ENCODE results near the gene SLC15A3.
"Not testable (repeated sequence)": the region's sequence is repeated elsewhere in the genome, so short reads cannot be mapped to it uniquely, and the experiment has no call there.

The SLC15A3 gene

DNA sequence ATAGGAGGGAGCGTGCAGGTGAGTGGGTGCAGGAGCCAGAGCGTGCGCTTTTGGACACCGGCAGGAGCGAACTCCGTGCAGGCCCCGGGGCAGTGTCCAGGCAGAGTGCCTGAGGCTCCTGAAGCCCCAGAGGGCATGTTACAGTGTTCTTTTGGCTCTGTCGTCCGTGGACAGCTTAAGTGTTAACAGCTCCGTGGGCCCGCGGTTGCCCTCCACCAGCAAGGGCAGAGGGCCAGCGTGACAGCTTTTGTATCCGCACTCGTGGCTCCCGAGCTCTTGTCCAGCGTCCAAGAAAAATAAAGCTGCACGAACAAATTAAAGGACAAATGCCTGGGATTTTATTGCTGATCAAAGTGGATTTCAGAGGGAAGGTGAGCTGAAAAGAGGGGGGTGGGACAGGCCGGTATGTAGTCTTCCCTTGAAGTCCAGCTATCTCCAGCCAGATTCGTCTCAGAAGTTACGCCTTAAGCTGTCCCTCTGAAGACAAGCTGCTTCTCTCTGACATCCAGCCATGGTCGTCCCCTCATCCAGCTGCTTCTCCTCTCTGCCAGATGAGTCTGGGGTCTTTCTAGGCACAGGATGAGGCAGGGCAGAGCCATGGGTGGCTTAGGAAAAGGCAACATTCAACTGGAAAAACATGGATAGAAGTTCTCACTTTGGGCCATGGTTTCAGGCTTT is 39.0 kb downstream of the SLC15A3 start:
- FAIRE-seq: no peak

DNA sequence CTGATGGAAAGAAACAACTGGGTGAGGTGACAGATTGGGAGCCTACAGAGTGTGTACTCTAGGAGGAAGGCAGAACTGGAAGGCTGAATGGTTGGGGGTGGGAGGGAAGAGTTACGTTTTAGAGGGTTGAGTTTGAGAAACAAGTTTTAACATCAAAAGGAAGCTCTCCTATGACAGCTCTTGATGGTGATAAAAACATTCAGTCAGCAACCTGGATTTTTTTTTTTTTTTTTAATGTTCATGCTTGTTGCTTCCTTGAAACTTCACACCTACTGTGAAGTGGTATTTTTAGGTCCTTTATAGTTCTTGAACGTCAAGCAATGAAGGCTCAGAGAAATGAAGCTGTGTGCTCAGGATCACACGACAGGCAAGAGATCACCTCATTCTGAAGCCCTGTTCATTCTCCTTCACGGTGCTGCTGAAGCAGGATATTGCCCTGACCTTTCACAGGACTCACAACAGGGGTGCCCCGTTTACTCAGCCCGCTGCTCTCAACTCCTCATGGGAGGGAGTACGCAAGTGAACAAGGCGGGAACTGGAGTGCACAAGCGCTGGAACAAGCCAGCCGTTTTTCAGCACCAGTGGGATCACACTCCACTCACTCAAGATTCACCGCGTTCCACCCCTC is 39.6 kb downstream of the SLC15A3 start:
- FAIRE-seq: no peak

DNA sequence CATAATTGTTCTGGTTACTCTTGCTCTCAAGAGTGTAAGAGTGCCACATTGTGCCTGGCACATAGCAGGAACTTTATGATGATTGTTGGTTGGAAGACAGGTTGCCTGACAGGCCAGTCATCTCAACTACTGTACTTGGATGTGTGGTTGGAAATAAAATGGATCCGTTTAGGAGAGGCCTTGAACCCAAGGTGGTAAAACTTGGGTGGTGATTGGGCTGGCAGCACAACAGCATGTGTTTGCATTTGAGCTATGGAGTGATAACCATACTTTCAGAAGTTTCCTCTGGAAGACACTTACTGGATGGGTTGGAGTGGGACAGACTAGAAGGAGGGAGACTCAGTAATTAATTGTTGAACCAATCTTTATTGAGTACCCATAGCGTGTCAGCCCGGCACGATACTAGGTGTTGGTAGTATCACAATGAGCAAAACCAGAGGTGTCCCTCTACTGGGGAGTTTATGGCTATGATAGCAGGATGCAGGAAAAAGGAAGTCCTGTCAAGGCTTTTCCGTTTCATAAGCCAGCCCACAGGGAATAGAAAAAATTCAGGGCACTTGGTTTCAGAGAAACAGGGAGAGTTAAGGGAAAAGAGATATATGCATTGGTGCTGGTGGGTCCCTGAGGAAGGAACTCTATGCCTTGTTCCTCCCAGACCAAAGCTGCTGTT is 41.1 kb downstream of the SLC15A3 start:
- FAIRE-seq: no peak

DNA sequence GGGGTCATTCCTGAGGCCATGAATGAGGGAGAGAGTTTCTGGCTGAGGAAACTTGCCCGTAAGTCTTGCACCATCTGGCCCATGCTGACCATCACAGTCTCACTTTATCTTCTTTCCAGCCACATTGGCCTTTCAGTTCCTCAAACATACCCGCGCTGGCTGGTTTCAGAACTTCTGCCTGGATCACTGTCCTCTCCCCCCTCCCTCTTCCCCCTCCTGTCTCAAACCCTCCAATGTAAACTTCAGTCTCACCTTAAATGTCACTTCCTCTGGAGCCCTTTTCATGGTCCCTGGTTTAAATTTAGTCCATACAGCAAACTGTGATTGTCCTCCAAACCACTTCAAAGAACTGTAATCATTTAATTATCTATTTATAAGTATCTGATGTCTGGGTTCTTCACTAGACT is 41.7 kb downstream of the SLC15A3 start:
- FAIRE-seq: no peak

DNA sequence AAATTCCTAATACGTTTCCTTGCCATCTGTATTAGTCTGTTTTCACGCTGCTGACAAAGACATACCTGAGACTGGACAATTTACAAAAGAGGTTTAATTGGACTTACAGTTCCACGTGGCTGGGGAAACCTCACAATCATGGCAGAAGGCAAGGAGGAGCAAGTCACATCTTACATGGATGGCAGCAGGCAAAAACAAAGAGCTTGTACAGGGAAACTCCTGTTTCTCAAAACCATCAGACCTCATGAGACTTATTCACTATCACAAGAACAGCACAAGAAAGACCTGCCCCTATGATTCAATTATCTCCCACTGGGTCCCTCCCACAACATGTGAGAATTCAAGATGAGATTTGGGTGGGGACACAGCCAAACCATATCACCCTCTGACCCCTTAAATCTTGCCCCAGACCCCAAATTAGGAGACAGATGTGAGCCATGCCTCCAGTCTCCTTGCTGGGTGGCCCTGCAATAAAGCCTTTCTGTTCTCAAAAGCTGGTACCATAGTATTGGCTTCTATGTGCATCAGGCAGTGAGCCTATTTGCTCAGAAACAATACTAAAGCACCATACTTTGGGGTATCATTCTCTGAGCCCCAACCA is 42.2 kb downstream of the SLC15A3 start:
- FAIRE-seq: not testable (repeated sequence)

DNA sequence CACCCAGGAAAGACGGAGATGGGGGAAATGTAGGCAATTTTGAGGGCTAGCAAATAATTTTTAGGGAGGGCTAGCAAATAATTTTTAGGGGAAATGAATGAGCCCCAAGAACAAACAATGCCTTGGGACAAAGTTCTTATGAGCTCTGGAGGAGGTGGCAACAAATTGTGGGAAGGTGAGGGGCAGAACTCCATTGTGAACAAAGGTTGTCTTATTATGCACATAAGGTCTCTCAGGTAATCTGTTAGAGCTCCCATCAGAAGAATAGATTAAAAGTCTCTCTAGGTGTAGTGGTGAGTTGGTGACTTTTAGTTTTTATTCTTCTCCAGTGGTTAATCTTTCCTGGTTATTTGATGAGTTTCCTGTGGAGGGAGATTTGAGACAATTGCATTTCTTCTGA is 43.2 kb downstream of the SLC15A3 start:
- FAIRE-seq: no peak

DNA sequence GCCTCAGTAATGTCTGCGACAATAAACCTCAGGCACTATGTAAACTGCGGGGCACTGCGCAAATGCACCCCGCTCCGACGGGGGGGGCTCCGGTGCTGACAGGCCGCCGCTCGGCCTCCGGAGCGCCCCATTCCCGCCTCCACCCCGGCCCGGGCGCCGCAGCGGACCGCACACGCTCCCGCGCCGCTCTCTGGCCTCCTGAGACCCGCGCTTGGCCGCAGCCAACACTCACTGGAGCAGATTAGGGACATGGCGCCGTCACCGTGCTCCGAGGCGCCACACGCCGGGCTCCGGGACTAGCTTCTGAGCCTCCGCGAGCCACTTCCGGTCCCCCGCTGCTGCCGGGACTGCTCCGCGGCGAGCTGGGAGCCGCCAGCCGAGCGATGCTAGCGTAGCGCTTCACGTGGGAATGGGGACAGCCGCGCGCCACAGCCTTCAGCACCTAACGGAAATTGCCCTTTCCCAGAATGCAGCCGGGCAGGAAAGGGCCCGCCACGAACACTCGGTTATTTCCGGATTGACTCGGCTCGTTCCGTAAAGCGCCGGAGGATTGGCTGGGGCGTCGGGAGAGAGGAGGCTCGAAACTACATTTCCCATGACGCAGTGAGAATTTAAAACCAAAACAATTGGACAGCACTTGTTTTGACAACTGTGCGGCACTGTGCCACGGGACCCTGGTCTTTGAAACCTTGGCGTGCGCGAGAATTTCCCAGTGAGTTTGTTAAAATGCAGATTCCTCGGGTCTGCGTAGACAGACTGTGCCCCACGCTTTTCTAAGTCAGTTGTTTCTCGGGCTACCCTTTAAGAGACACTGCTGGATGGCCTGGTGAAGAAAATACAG is 45.6 kb downstream of the SLC15A3 start, which contains the start of gene PRPF19:
Gene PRPF19 (minus strand): TSS at position 454 of the 841 bp plus-strand sequence. CDS start 203 bp downstream, at position 251.
- FAIRE-seq: peak; percentile 97

DNA sequence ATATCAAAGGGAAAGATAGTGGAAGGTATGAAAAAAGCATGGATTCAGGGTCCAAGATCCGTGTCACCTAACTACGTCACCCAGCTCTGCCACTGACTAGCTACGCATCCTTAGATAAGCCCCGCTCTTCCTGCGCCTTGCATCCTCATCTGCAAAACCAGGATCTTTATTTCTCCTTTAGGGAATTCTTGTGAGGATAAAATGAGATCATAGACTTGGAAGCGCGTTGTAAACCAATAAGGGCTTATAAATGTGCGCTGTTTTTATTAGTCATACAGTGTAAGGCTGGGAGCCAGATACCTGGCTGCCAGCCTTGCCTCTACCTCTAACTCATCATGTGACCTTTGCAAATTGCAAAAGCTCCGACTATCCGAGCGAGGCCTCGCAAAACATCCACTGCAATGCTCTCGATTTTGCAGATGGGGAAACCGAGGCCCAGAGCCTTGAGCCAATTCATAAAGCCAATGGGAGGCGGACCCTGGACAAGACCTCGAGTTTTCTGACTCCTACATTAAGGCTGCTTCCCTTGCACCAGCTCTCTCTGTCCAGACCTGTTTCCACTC is 46.3 kb downstream of the SLC15A3 start:
- no peak for FAIRE-seq

DNA sequence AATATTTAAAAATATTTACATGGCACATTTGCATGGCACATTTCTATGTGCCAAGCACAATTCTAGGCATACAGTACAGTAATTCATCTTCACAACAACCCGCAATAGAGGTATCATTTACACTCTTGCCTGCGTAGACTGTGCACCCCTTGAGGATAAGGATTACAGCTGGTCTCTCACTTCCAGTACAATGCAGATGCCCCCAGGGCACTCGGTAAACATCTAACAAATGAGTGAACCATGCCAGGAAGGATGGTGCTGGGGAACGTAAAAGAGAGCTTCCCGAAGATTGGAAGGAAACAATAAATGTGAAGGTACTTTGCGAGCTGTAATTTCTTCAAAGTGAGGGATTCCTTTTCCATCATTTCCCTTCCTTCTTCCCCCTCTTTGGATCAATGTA is 46.9 kb downstream of the SLC15A3 start:
- no peak for FAIRE-seq

DNA sequence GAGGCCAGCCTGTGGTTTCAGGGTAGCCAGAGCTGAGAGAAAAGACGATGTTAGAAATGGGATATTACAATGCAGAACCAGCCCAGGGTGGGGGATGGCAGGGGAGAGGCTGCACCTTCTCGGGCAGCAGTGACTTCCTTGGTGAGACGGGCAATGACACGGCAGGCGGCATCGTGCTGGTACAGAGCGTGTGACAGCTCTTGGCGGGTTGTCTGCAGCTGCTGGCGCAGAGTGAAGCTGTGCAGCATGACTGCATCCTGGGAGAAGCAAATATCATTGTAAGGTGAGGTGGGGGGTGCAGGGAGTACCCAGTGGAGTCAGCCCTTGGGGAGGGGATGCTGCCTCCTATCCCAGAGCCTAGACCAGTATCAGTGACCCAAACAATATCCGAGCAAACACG is 49.4 kb downstream of the SLC15A3 start:
- FAIRE-seq: no peak

DNA sequence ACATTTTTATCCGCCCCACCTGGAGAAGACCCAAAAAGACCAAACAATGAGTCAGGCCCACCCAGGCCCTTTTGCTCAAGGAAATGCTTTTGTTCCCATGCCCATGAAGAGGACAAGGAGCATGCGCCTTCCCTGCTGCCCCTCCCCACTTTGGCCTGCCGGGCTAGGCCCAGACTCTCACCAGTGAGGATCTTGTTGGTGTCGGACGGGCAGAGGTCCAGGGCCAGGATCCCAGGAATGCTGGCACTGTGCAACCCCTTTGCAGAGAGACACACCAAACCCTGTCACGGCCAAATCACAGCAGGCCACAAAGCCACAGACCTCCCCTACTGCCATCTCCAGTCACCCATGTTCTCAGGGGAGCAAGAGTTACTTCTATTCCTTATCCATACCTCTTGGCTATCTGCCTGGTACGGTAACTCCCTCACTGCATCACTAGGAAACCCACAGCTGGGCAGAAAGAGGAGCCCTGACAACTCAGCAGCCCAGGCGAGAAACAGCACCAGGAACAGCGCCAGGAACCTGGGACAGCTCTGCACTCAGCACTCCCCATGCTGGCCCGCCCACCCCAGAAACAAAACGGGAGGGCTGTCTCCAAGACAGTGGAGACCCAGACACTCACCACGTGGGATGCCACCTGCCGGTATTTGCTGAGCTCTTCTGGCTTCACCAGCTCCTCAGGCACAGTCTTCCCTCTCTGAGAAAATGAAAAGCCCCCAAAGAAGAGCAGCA is 51.1 kb downstream of the SLC15A3 start:
- FAIRE-seq: no peak

DNA sequence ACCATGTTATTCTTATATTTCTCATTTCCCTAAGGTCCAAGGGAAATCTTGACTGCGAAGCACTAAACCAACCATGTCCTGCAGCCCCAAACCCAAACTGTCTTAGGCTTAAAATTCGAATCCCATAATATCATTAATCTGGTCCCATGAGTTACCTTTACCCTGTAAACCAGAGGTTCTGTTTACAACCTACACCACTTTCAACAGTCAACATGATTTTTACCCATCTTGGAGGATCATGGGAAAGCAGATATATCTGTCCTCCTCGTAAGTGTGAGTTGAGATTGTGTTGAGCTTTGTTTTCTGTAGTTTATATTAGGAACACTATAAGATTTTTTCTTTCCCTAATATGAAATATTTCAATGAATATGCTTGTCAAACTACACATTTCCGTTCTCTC is 52.0 kb downstream of the SLC15A3 start:
- no peak for FAIRE-seq

DNA sequence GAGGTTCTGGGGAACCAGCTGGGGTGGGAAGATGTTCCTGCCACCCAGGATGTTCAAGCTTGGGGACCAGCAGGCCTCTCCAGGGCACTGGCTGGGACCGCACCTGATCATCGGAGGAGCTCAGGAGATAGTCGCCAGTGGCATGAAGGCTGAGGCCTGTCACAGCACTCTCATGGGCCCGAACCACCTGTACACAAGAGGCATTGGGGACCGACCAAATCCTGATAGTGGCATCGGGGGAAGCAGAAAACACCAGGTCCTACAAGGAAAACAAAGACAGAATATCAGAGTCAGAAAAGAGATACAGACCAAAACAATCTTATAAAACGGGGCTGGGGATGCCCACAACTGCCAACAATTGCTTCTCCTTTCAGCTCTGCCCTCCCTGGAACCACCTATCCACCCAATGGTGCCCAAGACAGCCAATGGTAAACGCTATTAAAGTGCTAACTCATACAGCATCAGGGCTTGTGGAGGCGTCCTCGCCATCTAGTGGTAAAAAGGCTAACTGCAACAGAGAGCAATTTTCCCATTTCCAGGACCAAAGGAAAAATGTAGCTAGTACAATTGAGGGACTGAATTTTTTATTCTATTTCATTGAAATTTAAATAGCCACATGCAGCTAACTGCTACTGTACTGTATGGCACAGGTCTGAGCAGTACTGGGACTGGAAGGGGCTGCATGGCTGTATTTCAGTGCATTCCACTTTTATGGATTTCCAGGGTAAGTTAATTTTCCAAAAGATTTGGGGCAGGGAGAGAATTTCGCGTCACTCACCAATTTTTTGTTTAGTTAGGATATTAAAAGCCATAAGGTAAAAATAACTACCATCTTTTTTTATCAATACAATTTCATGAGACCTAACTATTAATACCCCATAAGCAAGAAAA is 52.7 kb downstream of the SLC15A3 start:
- peak; percentile 65 for FAIRE-seq

DNA sequence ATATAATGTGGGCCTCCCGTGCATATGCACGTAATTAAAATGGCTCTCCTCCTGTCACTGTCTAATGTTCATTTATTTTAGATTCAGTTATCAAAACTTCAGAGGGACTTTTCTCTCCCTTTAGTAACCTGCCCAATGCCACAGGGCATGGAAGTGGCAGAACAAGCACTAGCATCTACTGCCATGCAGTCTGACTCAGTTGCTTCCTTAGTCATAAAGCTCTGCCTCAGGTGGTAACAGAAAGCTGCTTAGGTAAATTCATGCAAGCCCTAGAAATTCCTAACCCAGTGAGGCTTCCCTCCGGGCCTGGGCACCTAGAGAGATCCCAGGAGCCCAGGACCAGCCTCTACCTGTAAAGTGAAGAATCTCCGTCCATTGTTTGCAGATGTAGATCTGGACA is 54.5 kb downstream of the SLC15A3 start:
- FAIRE-seq: no peak

DNA sequence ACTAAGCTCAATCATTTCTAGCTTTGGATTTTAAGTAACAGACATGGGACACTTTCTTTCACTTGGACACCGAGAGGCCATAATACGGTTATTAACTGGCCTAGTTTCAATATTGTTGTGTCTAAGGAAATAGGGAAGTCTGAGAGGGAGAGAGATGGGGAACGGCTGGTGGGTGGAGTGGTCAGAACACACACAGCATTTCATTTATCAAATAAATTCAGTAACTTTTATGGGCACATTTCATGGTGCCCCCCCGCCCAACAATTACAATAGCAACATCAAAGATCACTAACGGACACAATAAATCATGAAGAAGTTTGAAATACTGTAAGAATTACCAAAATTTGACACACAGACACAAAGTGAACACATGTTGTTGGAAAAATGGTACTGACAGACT is 56.3 kb downstream of the SLC15A3 start:
- FAIRE-seq: no peak

DNA sequence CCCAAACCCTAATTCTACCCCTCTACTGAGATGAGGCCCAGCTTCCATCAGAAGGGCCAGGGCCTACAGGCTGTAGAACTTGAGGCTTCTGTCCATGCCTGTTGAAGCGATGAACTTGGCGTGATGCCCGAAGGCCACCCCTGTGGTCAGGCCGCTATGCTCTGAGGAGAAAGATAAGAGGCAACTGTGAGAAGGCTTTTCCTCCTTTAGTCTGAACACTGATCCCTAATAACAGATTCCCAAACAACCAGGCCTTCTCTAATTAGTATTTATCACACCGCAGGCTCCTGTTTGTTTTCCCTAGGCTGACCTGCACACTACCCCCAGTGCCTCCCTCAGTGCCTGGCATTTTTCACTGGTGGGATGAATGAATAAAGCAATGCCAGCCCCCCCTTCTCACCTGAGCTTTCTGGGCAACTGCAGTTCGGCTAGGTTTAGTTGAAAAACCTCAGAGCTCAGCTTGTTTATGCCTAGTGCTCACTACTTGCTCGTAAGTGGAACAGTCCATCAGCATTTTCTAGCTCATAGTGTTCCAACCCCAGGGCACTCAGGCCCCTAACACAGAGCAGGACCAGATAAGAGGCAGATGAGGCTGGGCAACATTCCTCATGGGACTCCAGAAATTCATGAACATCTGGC is 60.8 kb downstream of the SLC15A3 start:
- no peak for FAIRE-seq

DNA sequence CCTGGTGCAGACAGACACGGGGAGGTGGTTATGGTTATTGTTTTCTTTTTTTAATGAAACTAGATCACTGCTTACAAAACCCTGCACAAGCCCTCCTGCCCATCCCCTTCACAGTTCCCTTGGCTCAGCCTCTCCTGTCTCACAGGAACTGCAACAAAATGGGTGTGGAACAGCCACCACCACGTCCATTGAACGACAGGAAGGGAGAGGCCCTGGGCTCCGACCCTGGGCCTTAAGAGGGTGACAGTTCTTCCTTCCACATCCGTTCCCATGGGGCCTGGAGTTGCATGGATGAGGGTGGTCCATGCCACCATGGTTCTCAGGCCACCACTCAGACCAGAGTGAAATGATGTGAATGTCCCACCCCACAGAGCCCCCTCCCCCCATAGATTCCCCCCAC is 61.3 kb downstream of the SLC15A3 start:
- no peak for FAIRE-seq

DNA sequence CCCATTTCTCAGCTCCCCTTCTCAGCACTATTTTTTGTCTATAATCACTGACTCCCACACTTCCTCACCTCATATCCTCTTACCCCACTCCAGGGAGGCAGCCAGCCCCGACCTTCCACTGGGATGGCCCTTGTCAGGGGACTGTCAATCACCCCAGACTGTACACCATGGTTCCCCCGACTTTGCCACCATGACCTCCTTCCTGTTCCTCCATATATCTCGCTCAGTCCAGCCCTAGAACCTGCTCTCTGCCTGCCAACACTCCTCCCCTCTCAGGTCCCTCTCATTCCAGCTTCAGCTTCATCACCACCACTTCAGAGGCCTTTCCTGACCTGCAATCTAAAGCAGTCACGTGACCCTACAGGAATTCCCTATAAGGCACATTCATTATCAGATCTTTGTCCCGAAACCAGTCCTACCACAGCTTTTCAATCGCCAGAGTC is 62.1 kb downstream of the SLC15A3 start:
- no peak for FAIRE-seq

DNA sequence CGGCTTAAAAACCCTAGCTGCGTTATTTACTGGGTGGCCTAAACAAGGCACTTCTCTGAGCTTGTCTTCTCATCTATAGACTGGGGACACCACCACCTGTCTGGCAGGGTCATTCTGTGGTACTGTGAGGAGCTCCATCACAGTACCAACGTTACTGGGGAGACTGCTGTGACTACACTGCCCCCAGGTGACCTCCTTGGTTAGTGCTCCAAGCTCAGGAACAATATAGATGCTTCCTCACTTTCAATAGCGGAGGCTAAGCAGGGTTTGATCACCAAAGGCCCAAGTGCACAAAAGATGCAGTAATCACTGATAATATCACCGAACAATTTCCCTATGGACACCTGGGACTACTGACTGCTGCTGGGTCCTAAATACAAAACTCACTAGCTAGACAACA is 64.4 kb downstream of the SLC15A3 start:
- FAIRE-seq: no peak
